Astrocyte of the cerebellum (primary cell): ENCODE measurements around the gene CNNM3.
A peak's percentile ranks its signal among the peaks of the same experiment; 100 is the strongest.

Source experiments
- DNase-seq: peaks from one replicate; pipeline ENCODE4 v3.0.0-alpha.2; 2011; ENCODE audit warnings: low read depth
- H3K4me3 ChIP-seq: 2 replicates; pipeline ENCODE4 v1.5.1; 2011; ENCODE audit warnings: mild to moderate bottlenecking, low read depth, low read length, moderate library complexity
- in situ Hi-C: cut with HindIII; loops from 2 replicates; pipeline ENCODE4 v1.10.0; 2017; ENCODE audit warnings: low sequenced_read_pairs
- TF ChIP-seq, protein P1 (sequence below): IDR thresholded peaks from 2 replicates; pipeline ENCODE4 v1.5.1; 2012; ENCODE audit warnings: low read length, low read depth, moderate library complexity, mild to moderate bottlenecking; ENCODE audit errors: missing control alignments

Gene CNNM3

DNA sequence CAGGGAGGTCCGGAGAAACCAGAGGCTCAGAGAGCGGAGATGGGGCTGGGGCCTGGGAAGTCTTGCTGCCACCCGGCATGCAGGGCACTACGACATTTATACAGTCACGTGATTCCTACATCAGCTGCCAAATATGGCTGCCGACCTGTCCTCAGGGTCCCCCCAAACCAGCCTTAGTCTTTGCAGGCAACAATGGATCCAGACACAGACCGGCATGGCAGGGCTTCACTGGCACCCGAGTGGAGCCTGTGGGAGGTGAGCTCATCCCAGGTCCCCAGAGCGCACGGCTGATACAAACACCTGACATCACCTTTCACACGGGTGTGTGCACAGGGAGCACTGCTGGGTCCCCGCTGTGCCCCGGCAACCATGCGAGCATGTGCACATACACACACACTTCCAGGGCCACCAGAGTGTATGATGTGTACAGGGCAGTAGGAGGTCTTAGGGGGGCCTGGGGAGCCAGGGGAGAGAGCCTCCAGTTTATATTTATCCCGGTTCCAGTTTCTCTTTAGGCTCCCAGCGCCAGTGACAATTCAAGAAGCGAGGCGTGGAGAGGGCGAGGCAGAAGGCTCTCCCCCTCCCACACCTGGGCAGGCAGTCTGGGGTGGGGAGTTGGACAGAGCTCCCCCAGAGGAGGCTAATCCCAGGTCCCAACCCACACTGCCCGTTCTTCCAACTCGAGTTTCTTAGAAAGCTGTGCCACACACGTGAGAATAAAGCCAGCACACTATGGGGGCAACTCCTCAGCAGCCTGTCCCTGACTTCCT lies 51.1 kb downstream of the CNNM3 start:
- no peak for DNase-seq
- TF ChIP-seq, protein P1, sequence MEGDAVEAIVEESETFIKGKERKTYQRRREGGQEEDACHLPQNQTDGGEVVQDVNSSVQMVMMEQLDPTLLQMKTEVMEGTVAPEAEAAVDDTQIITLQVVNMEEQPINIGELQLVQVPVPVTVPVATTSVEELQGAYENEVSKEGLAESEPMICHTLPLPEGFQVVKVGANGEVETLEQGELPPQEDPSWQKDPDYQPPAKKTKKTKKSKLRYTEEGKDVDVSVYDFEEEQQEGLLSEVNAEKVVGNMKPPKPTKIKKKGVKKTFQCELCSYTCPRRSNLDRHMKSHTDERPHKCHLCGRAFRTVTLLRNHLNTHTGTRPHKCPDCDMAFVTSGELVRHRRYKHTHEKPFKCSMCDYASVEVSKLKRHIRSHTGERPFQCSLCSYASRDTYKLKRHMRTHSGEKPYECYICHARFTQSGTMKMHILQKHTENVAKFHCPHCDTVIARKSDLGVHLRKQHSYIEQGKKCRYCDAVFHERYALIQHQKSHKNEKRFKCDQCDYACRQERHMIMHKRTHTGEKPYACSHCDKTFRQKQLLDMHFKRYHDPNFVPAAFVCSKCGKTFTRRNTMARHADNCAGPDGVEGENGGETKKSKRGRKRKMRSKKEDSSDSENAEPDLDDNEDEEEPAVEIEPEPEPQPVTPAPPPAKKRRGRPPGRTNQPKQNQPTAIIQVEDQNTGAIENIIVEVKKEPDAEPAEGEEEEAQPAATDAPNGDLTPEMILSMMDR: no peak
- peak overlapping the region; percentile 84 for H3K4me3 ChIP-seq
- in situ Hi-C loops: no loop called here

DNA sequence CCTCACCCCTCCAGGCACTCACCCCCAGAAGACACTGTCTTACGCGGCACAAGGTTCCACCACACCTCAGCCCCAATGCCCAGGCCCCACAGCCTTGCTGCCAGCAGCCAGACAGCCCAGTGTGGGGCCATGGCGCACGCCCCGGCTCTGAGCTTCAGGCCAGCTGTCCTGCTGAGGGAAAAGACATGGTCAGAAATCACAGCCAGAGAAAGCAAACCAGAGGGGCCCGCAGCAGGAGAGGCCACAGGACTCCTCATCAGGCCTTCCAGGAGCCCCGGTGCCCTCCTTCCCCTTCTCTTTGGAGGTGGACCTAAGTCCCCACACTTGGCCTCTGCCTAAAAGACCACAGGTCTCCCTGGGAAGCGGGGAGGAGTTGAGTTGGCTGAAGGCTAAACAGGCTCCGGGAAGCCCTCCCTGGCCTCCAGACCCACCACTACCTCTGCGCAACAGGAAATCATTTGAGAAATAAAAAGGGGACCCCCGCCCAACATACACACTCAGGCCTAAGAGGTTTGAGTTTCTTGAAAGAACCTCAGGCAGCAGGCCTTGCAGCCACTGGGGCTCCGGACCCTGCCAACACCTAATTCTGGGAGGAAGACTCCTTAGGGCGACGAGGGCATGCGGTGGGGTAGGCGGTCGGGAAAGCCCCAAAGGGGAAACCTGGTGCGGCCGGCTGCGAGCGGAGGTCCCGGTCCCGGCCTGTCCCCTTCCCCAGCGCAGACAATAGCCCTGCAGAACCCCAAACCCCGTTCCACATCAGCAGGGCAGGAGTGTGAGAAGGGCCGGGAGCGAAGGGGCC lies 51.9 kb downstream of the CNNM3 start:
- in situ Hi-C loops: no loop called here
- H3K4me3 ChIP-seq: peak overlapping the region; percentile 84
- no peak for DNase-seq
- TF ChIP-seq, protein P1: no peak

DNA sequence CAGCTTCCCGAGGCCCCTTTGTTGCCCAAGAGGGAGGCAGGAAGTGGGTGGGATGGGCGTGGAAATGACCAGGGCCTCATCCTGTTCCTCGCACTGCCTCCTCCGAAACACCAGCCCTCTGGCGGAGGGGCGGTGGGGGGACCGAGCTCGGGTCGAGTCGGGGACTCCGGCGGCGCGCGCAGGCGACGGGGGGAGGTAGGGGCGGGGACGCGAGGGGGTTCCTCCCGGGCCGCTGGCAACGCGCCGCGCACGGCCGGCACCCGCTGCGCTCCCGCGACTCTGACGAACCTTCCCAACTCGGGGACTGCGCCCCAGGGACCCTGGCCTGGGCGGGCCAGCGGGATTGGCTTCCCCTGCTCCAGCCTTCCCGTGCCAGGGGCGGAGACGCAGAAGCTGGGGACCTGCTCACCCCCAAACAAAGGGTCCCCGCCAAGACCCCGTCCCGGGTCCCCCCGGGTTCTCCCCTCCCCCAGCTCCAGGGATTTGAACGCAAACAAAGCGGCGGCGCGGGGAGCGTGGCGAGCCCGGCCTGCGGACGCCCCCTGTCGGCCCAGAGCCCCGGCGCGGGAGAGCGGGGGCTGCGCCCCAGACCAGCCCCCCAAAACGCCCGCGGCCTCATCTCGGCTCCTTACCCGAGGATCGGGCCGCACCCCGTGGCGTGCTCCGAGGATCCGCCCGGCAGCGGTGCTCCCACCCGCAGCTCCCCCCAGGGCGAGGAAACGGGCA lies 52.6 kb downstream of the CNNM3 start:
- DNase-seq: peak; percentile 67
- in situ Hi-C loops: no loop called here
- TF ChIP-seq, protein P1: peak; percentile 75
- H3K4me3 ChIP-seq: peak overlapping the region; percentile 84

DNA sequence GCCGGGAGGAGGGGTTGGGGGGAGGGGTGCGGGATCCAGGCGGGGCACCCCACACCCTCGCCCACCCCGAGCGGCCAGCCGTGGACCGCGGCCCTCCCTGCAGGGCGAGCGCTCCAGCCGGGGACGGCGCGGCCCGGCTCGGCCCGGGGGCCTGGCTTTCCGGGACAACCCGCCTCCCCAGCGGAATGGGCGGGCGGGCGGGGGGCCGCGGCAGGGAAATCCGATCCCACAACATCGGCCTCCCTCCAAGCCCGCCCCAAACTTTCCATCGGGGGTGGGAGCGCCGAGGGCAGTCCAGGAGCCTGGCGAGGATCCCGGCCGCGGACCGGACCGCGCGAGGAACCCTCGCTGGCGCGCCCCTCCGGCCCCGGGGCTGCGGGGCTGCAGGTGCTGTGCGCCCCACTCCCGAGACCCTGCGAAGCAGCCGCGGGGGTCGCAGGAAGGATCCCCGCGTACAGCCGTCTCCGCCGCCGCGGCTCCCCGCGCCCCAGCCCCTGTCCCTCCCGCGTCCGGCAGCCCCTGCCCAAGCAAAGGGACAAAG lies 53.3 kb downstream of the CNNM3 start:
- H3K4me3 ChIP-seq: peak overlapping the region; percentile 84
- peak; percentile 38 for DNase-seq
- in situ Hi-C loops: no loop called here
- TF ChIP-seq, protein P1: no peak

DNA sequence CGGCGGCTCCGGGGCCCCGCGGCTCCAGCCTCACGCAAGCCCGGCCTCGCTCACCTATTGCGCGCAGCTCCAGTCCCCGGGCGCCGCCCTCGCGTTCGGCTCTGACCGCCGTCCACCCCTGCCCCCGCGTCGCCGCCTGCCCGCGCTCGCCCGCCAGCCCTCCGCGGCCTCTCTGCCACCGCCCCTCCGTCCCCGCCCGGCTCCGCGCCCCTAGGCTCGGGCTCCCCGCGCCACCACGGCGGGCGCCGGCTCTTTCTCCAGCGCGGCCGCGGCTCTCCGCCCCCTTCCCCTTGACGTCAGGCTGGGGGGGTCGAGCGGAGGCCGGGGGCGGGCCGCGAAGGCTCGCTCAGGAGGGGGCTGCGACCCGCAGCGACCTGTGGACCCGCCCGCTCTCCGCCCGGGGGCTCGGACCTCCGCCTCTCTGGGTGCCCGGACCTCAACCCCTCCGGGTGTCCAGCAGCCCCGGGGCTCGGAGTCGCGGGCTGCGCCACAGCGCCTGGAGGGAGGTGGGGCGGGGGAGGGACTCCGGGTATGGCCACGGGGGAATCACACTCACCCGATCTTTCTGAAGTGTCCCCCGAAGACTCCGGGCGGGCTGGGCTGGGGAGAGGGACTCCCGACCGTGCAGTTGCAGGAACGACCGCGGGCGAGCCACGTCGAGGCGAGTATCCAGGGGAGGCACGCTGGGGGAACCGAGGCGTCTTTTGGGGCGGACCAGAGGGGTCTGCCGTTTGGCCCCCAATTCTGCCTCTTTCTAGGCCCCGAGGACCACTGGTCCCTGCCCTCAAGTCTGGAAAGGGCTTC lies 54.0 kb downstream of the CNNM3 start, which contains the start of gene SEMA4C:
Gene SEMA4C, minus strand, starts transcription at position 259 of the 804 bp plus-strand sequence. CDS start 2,194 bp downstream, outside the sequence.
- in situ Hi-C loops: no loop called here
- TF ChIP-seq, protein P1: no peak
- DNase-seq: no peak
- peak within 1 kb of the TSS; percentile 84 for H3K4me3 ChIP-seq
